MM.1S (cell line): ENCODE data around the gene HIF1A.

Experiments used
- DNase-seq: peaks from one replicate; pipeline ENCODE4 v3.0.0-alpha.2; 2015
- H2AFZ ChIP-seq: fragments of 300-600 bp; sonication (generic); 2 replicates; pipeline ENCODE4 v1.6.0; 2016; ENCODE audit warnings: antibody characterized with exemption, low read length
- H3F3A ChIP-seq: fragments of 300-600 bp; sonication (generic); 2 replicates; pipeline ENCODE4 v1.6.1; 2016; ENCODE audit warnings: mild to moderate bottlenecking, antibody characterized with exemption, low read length, moderate library complexity, mixed read lengths; ENCODE audit not compliant: insufficient read depth
- H3K27ac ChIP-seq: fragments of 300-600 bp; sonication (generic); 2 replicates; pipeline ENCODE4 v1.5.1; 2016; ENCODE audit warnings: mild to moderate bottlenecking, low read length
- H3K27me3 ChIP-seq: fragments of 300-600 bp; sonication (generic); replicated peaks from 2 replicates; pipeline ENCODE4 v1.6.0; 2016; ENCODE audit warnings: low read length; ENCODE audit not compliant: insufficient read depth
- H3K36me3 ChIP-seq: fragments of 300-600 bp; sonication (generic); replicated peaks from 2 replicates; pipeline ENCODE4 v1.6.1; 2016; ENCODE audit warnings: mild to moderate bottlenecking, low read length, mixed read lengths; ENCODE audit not compliant: insufficient read depth
- H3K4me1 ChIP-seq: fragments of 300-600 bp; sonication (generic); 2 replicates; pipeline ENCODE4 v1.6.1; 2016; ENCODE audit warnings: low read length, mixed read lengths
- H3K4me2 ChIP-seq: fragments of 300-600 bp; sonication (generic); 2 replicates; pipeline ENCODE4 v1.6.0; 2016; ENCODE audit warnings: low read depth, low read length
- H3K4me3 ChIP-seq: fragments of 300-600 bp; sonication (generic); 2 replicates; pipeline ENCODE4 v1.5.1; 2016; ENCODE audit warnings: low read length, mixed read lengths
- H3K79me2 ChIP-seq: fragments of 300-600 bp; sonication (generic); 2 replicates; pipeline ENCODE4 v1.6.1; 2016; ENCODE audit warnings: mixed run types, low read length, mixed read lengths
- H3K9ac ChIP-seq: fragments of 300-600 bp; sonication (generic); 2 replicates; pipeline ENCODE4 v1.6.1; 2016; ENCODE audit warnings: low read length, mixed read lengths
- H3K9me2 ChIP-seq: fragments of 300-600 bp; sonication (generic); replicated peaks from 2 replicates; pipeline ENCODE4 v1.6.1; 2016; ENCODE audit warnings: mild to moderate bottlenecking, low read length, mixed read lengths; ENCODE audit not compliant: insufficient read depth
- H3K9me3 ChIP-seq: fragments of 300-600 bp; sonication (generic); replicated peaks from 2 replicates; pipeline ENCODE4 v1.6.1; 2016; ENCODE audit warnings: mild to moderate bottlenecking, low read length, mixed read lengths; ENCODE audit not compliant: insufficient read depth
- H4K20me1 ChIP-seq: fragments of 300-600 bp; sonication (generic); 2 replicates; pipeline ENCODE4 v1.6.1; 2016; ENCODE audit warnings: mild to moderate bottlenecking, low read length, moderate library complexity, mixed read lengths; ENCODE audit not compliant: insufficient read depth
- EZH2 ChIP-seq: fragments of 300-600 bp; sonication (generic); optimal IDR thresholded peaks from 2 replicates; pipeline ENCODE3; 2017; ENCODE audit warnings: low read depth, mild to moderate bottlenecking, antibody characterized with exemption, low read length, mixed read lengths
- EZH2phosphoT487 ChIP-seq: fragments of 300-600 bp; sonication (generic); IDR thresholded peaks from 2 replicates; pipeline ENCODE4 v1.6.1; 2018; ENCODE audit warnings: antibody characterized with exemption, low read length
- TF ChIP-seq, protein P1 (sequence below): fragments of 300-600 bp; sonication (generic); IDR thresholded peaks from 2 replicates; pipeline ENCODE4 v1.5.1; 2016; ENCODE audit warnings: antibody characterized with exemption, low read length, mixed read lengths

Gene HIF1A

DNA sequence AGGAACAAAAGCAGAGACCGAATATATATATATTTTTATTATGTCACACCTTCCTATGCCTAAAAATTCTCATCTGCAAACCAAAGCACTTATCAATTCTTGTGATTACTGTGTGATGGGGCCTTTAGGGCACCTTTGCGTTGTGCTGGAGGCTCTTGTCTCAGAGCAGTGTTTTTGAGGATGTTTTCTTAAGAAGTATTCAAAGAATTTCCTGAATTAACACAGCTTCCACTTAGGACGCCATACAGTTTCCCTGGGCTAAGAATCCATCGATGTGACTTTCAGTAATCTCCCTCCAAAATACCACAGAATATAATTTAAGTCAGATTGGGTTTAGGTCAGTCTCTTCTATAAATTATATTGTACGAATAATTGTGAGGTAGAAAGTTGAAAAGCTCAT lies 22.0 kb upstream of the HIF1A start:
- H3K9me2 ChIP-seq = no peaks in the 10 kb centered on the region
- H3K27ac ChIP-seq = no peak overlapping the region
- TF ChIP-seq EZH2 (no peak), EZH2phosphoT487 (no peak)
- TF ChIP-seq, protein P1, sequence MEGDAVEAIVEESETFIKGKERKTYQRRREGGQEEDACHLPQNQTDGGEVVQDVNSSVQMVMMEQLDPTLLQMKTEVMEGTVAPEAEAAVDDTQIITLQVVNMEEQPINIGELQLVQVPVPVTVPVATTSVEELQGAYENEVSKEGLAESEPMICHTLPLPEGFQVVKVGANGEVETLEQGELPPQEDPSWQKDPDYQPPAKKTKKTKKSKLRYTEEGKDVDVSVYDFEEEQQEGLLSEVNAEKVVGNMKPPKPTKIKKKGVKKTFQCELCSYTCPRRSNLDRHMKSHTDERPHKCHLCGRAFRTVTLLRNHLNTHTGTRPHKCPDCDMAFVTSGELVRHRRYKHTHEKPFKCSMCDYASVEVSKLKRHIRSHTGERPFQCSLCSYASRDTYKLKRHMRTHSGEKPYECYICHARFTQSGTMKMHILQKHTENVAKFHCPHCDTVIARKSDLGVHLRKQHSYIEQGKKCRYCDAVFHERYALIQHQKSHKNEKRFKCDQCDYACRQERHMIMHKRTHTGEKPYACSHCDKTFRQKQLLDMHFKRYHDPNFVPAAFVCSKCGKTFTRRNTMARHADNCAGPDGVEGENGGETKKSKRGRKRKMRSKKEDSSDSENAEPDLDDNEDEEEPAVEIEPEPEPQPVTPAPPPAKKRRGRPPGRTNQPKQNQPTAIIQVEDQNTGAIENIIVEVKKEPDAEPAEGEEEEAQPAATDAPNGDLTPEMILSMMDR = no peak
- H3K4me3 ChIP-seq = no peak overlapping the region
- no peaks in the 10 kb centered on the region for H3K79me2 ChIP-seq
- no peak overlapping the region for H2AFZ ChIP-seq
- no peaks in the 10 kb centered on the region for H4K20me1 ChIP-seq
- H3K9me3 ChIP-seq = no peaks in the 10 kb centered on the region
- no peaks in the 10 kb centered on the region for H3K36me3 ChIP-seq
- DNase-seq = no peak
- no peaks in the 10 kb centered on the region for H3K27me3 ChIP-seq
- no peak overlapping the region for H3K9ac ChIP-seq
- H3K4me1 ChIP-seq = no peaks in the 10 kb centered on the region
- H3F3A ChIP-seq = no peaks in the 10 kb centered on the region
- H3K4me2 ChIP-seq = no peak overlapping the region

DNA sequence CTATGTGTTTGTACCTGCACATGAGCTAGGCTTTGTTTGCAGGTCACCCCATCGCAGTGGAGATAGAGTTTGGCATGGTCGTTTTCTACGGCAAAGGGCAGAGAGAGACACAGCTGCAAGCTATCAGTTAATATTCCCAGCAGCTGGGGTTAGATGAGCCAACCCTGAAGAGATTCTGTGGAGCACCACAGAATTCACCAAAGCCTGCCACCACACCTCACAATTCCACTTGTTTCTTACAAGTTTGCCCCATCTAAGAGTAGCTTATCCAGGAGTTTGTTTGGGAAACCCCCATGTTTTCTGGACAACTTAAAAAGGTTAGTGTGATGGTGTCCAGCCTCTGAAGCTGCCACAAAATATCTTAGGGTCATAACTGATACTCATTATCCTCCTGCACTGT lies 20.0 kb upstream of the HIF1A start:
- DNase-seq = no peak
- no peaks in the 10 kb centered on the region for H3K79me2 ChIP-seq
- H2AFZ ChIP-seq = no peak overlapping the region
- H3K4me2 ChIP-seq = no peak overlapping the region
- H3K4me3 ChIP-seq = no peak overlapping the region
- H3K9me2 ChIP-seq = no peaks in the 10 kb centered on the region
- H3F3A ChIP-seq = no peaks in the 10 kb centered on the region
- no peaks in the 10 kb centered on the region for H3K4me1 ChIP-seq
- no peaks in the 10 kb centered on the region for H3K27me3 ChIP-seq
- H3K27ac ChIP-seq = no peak overlapping the region
- H3K9me3 ChIP-seq = no peaks in the 10 kb centered on the region
- H3K9ac ChIP-seq = no peak overlapping the region
- no peaks in the 10 kb centered on the region for H4K20me1 ChIP-seq
- TF ChIP-seq EZH2phosphoT487 = no peak
- no peaks in the 10 kb centered on the region for H3K36me3 ChIP-seq

DNA sequence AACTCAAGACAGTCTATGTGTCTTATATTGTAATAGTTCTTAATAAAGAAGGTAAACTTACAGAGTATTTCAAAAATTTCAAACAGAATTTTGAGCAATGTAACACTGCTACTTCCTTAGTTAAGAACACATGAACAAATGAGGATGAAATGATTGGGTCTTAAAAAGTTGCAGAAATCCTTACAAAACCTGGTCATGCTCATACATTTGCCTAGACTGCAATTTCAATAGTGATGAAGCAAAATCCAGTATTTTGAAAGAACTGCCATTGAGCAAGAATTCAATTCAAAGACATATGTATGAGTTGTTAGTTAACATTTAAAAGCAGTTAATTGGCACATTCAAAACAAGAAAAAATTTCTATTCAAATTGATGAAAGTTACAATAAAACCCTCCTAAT lies 17.8 kb upstream of the HIF1A start:
- no peak overlapping the region for H3K9ac ChIP-seq
- H3F3A ChIP-seq = no peaks in the 10 kb centered on the region
- TF ChIP-seq EZH2phosphoT487 (no peak), EZH2 (no peak)
- TF ChIP-seq, protein P1 = no peak
- no peak for DNase-seq
- H3K4me3 ChIP-seq = no peak overlapping the region
- H4K20me1 ChIP-seq = no peaks in the 10 kb centered on the region
- H3K36me3 ChIP-seq = no peaks in the 10 kb centered on the region
- no peaks in the 10 kb centered on the region for H3K27me3 ChIP-seq
- no peaks in the 10 kb centered on the region for H3K79me2 ChIP-seq
- no peak overlapping the region for H2AFZ ChIP-seq
- no peaks in the 10 kb centered on the region for H3K4me1 ChIP-seq
- H3K4me2 ChIP-seq = no peak overlapping the region
- H3K9me3 ChIP-seq = no peaks in the 10 kb centered on the region
- no peak overlapping the region for H3K27ac ChIP-seq
- no peaks in the 10 kb centered on the region for H3K9me2 ChIP-seq

DNA sequence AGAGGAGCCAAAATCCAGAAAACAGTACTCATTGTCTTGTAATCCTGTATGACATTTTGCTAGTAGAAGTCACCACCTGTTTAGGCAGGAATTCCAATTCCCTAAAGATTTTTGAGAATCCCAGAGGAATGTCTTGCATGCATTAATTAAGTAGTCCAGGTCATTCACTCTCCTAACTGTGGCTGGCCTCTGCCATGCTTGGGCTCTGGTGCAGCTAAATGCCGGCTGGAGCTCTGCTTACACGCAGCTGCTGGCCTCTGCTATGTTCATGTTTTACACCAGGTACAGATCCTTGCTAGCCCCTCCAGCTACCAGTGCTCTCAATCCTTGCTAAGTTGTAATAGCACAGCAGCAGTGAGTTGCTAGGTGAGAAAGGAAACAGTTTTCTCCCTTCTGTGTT lies 16.3 kb upstream of the HIF1A start:
- H3F3A ChIP-seq = no peaks in the 10 kb centered on the region
- H3K4me2 ChIP-seq = no peak overlapping the region
- H3K27ac ChIP-seq = no peak overlapping the region
- no peak overlapping the region for H3K4me3 ChIP-seq
- H3K4me1 ChIP-seq = no peaks in the 10 kb centered on the region
- no peaks in the 10 kb centered on the region for H3K9me3 ChIP-seq
- TF ChIP-seq EZH2phosphoT487 = no peak
- no peak for TF ChIP-seq EZH2
- TF ChIP-seq, protein P1 = no peak
- no peaks in the 10 kb centered on the region for H4K20me1 ChIP-seq
- no peaks in the 10 kb centered on the region for H3K36me3 ChIP-seq
- H3K9me2 ChIP-seq = no peaks in the 10 kb centered on the region
- H3K79me2 ChIP-seq = no peaks in the 10 kb centered on the region
- no peaks in the 10 kb centered on the region for H3K27me3 ChIP-seq
- DNase-seq = no peak
- H2AFZ ChIP-seq = no peak overlapping the region
- H3K9ac ChIP-seq = no peak overlapping the region
